ENCODE data around the gene SBNO1.
"Not testable (repeated sequence)": the region's sequence is repeated elsewhere in the genome, so short reads cannot be mapped to it uniquely, and the experiment has no call there.

Gene SBNO1

GRCh38 chr12:123270214-123271000, 94.2 kb downstream of the SBNO1 start:
- no peak for DNase-seq (ENCODE audit: low read depth in 2 of 2)

- no peak for DNase-seq (ENCODE audit: low read depth in 2 of 2)
Measured at GRCh38 chr12:123269896-123270213, 94.8 kb downstream of the SBNO1 start.

- peak; percentile 22 to 23 for DNase-seq (ENCODE audit: low read depth in 2 of 2)
Measured at GRCh38 chr12:123269395-123269892, 95.2 kb downstream of the SBNO1 start.

- DNase-seq (ENCODE audit: low read depth in 2 of 2), result no peak
Measured at GRCh38 chr12:123268850-123269249, 95.8 kb downstream of the SBNO1 start.

GRCh38 chr12:123267991-123268843, 96.4 kb downstream of the SBNO1 start:
- DNase-seq (ENCODE audit: low read depth in 2 of 2), result no peak

- no peak for DNase-seq (ENCODE audit: low read depth in 2 of 2)
Measured at GRCh38 chr12:123267335-123267920, 97.2 kb downstream of the SBNO1 start.

- DNase-seq (ENCODE audit: low read depth in 2 of 2), result no peak
Measured at GRCh38 chr12:123266679-123267277, 97.9 kb downstream of the SBNO1 start.

GRCh38 chr12:123265851-123266678, 98.6 kb downstream of the SBNO1 start:
- DNase-seq (ENCODE audit: low read depth in 2 of 2), result no peak

- DNase-seq (ENCODE audit: low read depth in 2 of 2), result no peak
Measured at GRCh38 chr12:123264642-123265041, 100.0 kb downstream of the SBNO1 start.

- DNase-seq (ENCODE audit: low read depth in 2 of 2), result no peak
Measured at GRCh38 chr12:123263196-123263817, 101.3 kb downstream of the SBNO1 start.

GRCh38 chr12:123261196-123261595, 103.5 kb downstream of the SBNO1 start:
- no peak for DNase-seq (ENCODE audit: low read depth in 2 of 2)

GRCh38 chr12:123260081-123260480, 104.6 kb downstream of the SBNO1 start:
- DNase-seq (ENCODE audit: low read depth in 2 of 2), result no peak

GRCh38 chr12:123258593-123258992, 106.1 kb downstream of the SBNO1 start:
- DNase-seq (ENCODE audit: low read depth in 2 of 2), result no peak

- DNase-seq (ENCODE audit: low read depth in 2 of 2), result no peak
Measured at GRCh38 chr12:123254853-123255446, 109.7 kb downstream of the SBNO1 start.

- no peak for DNase-seq (ENCODE audit: low read depth in 2 of 2)
Measured at GRCh38 chr12:123253641-123254459, 110.8 kb downstream of the SBNO1 start.

GRCh38 chr12:123252365-123252764, 112.3 kb downstream of the SBNO1 start:
- not testable (repeated sequence) for DNase-seq (ENCODE audit: low read depth in 2 of 2)

- DNase-seq (ENCODE audit: low read depth in 2 of 2), result no peak
Measured at GRCh38 chr12:123251403-123252076, 113.1 kb downstream of the SBNO1 start.

GRCh38 chr12:123250471-123251383, 113.9 kb downstream of the SBNO1 start:
- DNase-seq (ENCODE audit: low read depth in 2 of 2), result no peak

All from stimulated activated CD8-positive, alpha-beta memory T cell treated with anti-CD3 and anti-CD28 coated beads, Interleukin-2, amount 100 ng/mL, for 48 hours (primary cell).